D341Med (cell line): ENCODE measurements around the gene TP53BP2.

ENCODE experiments used
- DNase-seq: peaks from one replicate; pipeline ENCODE4 v3.0.0; 2012; ENCODE audit warnings: low spot score

TP53BP2 gene

GRCh38 chr1:223793716-223794115 lies 52.0 kb downstream of the TP53BP2 start:
- no peak for DNase-seq

GRCh38 chr1:223792046-223792445 lies 53.7 kb downstream of the TP53BP2 start:
- DNase-seq, result no peak

DNA sequence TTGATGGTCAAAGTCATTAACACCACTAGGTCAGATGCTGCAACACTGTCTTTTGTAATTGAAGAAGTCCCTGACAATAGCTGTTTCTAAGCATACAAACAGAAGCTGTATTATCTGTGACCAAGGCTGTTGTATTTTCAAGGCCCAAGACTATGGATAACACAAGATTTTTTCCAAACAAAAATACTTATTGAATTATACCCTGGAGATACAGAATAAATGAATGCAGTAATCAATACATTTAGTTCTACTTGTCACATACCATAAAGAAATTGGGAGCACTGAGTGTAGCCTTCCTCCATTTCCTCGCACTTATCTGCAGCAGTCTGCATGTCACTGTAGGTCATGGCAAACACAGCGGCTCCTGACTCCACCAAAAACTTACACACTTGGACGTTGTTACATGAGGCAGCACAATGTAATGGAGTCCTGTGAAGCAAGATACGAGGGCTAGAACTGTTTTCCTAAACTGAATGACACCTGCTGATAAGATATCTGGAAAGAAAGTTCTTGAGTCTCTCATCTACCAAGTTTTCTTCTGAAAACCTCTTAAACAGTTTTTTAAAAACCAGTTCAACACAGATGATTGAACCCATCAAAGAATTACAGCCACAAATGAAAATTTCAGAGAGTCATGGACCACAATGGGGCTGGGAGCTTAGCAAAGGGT lies 56.9 kb downstream of the TP53BP2 start:
- no peak for DNase-seq

GRCh38 chr1:223785808-223786207 lies 59.9 kb downstream of the TP53BP2 start:
- no peak for DNase-seq

- no peak for DNase-seq
Observed at GRCh38 chr1:223784541-223784940, 61.2 kb downstream of the TP53BP2 start.

GRCh38 chr1:223783676-223784075 lies 62.1 kb downstream of the TP53BP2 start:
- DNase-seq, result no peak

GRCh38 chr1:223780949-223781348 lies 64.8 kb downstream of the TP53BP2 start:
- DNase-seq, result no peak

GRCh38 chr1:223780318-223780717 lies 65.4 kb downstream of the TP53BP2 start:
- no peak for DNase-seq

DNA sequence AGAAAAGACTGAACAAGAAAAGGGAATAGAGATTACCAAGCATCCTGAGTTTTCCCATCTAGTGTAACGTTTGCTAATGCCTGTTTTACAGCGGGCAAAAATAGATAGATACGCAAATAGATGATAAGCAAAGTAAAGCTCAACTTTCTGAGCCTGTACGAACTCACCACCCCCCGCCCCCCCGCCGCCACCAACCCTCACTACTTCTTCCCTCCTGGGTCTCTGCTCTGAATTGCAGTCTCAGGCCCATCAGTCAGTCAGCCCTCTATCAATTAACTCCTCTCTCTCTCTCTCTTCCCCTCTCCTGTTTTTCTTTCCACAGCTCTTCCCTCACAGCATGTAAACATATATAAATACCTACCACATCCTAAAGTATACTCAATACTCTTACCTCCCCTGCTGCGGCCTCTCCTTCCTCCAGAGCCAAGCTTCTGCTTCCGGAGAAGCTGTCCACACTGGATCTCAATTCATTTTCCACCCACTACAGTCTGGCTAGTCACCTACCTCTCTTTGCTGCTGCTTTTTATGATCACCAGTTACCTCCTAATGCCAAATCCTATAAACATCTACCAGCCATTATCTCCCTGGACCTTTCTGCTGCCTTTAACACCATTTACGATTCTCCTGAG lies 68.8 kb downstream of the TP53BP2 start:
- DNase-seq, result no peak

DNA sequence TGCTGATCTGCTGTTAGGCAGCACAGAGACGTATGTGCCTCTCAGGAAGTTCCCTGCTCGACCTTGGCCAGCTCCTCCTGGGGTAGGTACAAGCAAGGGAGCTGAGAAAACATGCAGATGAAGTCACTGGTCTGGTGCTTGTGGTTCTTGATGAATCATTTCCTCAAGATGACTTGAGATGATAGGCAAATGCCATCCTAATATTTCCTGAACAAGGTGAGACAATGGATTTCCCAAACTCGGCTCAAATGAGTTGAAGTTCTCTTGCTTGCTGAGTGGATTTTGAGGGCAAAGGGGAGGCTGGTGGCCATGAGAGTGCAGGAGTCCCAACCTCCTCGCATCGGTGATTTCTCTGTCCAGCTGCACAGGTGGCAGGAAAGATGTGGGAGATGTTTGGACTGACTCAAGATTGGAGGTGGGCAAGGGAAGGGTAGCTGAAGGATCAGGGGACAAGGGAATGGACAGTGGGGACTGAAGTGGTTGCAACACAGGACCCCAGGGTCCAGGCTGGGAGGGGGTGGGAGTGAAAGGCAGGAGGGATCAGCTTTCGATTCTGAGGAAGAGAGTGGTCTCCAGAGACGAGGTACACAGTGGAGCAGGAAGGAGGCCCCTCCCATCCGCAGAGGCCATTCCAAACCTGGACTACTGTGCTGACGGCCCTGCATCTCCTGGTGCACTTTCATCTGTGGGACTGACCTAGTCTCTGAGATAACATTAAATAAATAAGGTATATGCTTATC lies 69.5 kb downstream of the TP53BP2 start:
- no peak for DNase-seq

- no peak for DNase-seq
Observed at GRCh38 chr1:223775711-223776074, 70.1 kb downstream of the TP53BP2 start.

DNA sequence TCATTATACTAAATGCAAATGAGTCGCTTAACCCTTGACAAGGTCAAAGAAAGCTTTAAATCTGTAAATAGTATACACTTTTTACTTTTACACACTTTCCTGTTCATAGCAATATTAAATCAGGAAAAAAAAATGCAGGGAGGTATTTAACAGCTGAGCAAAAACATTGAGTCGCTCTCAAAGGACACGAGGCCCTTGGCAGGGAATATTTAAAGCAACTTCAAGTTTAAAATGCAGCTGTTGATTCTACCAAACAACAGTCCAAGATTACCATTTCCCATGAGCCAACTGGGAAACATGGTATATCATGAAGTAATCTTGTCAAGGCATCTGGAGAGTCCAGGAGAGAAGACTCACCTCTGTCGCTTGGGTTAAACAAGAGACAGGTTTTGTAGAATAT lies 70.7 kb downstream of the TP53BP2 start:
- no peak for DNase-seq

- DNase-seq, result no peak
Observed at GRCh38 chr1:223774134-223774814, 71.5 kb downstream of the TP53BP2 start.

GRCh38 chr1:223772771-223773160 lies 73.0 kb downstream of the TP53BP2 start:
- no peak for DNase-seq

DNA sequence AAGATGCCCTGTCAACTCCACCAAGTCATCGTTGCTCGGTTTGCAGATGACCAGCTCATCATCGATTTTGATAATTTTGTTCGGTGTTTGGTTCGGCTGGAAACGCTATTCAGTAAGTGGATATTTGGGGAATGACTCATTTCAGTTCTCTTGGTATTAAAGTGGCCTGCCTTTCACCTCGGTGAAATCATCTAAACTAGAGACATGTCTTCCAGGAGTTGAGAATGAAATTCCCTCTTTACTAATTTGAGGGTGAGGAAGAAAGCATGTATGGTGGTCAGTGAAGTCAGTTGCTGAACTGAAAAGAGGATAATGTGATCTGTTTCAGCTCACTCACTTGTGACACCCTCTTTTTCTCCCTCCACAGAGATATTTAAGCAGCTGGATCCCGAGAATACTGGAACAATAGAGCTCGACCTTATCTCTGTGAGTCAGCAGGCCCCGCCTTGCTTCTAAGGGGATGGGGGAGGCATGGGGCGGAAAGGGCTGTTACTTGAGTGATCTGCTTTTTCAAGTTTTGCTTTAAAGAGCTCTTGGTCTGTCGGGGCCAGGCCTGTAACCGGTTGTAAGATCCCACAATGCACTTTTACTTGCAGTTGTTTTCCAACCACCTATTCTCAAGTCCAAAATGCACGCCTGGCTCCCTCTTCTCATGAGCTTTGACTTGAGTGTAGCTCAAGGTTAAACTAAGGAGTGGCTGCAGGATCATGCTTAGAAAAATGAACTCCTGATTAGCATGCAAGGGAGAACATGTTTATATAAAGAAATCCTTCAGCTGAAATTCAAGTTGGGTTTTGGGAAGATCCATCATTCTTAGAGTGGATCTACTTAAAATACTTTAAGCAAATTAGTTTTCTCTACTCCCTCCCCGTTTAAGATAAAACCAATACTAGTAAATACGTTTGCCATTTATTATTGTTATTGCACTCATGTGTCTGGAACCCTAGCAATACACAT lies 73.7 kb downstream of the TP53BP2 start:
- no peak for DNase-seq

DNA sequence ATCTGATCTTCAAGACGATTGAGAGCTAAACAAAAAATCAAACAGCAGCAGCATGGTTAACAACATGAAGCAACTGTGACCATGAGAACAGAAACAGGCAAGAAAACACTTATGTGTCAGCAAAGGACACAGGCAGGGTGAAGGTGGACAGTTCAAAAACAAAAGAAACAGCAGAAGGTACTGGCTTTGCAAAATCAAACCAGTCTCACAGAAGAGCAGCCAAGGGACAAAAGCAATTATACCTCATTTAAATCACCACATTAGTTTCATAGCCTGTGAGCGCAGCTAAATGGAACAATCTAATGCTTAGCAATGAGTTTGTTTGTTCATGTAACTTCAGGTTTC lies 74.3 kb downstream of the TP53BP2 start:
- no peak for DNase-seq

DNA sequence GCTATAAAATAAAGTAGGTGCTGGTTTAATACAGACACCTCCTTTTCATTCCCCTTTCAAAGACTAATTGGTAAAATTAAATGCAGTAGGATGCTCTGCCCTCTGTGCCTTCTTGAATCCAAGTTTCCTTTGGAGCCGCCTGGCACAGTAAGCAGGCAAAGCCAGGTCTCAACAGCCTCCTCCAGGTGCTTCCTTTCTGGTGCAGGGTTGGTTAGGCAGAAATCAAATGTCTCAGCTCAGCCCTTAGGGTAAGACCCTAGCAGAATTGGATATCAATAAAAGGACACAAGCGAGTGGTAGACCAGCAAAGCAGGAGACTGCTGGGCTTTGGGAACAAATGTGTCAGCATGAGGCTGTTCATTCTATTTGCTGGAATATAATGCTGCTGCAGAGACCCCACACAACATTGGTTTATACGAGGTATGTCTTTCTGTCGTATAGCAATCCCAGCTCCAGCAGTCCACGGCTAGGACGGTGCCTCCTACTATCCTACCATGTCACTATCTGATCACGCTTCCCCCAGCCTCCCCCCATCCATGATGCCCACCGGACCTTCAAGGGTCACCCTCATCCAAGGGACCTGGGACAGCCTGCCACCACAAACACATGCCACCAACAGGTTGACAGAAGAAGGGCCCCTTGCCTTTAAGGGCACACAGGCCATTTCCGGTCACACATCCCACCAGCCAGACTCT lies 75.0 kb downstream of the TP53BP2 start:
- DNase-seq, result no peak

- no peak for DNase-seq
Observed at GRCh38 chr1:223765719-223766340, 79.9 kb downstream of the TP53BP2 start.

- no peak for DNase-seq
Observed at GRCh38 chr1:223765036-223765718, 80.6 kb downstream of the TP53BP2 start.

DNA sequence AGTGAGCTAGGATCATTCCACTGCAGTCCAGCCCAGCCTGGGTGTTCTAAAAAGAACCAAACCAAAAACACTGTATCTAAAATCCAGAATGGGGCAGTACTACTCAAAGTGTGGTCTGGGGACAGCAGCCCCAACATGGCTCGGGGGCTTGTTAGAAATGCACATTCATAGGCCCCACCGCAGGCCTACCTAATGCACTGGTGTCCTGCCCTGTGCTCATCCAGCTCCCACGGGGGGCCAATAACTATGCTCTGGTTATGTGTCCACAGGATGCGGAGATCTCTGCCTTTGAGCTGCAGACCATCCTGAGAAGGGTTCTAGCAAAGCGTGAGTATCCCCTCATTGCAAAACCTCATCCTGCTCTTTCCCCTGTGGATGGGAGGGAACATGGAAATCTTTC lies 81.9 kb downstream of the TP53BP2 start:
- peak; percentile 14 for DNase-seq
